Activated CD4-positive, alpha-beta T cell treated with anti-CD3 and anti-CD28 coated beads for 36 hours (primary cell): Measurements from ENCODE around the gene MED13L. TPM values are rescaled to one million over a fixed set of nuclear protein-coding genes. Genes with fewer than 3 reads are reported as not detected.

Experiments
- ATAC-seq: fragments of 200-7000 bp; cut with Tn5 transposase; one replicate; pipeline ENCODE4 v1.10.0; 2021; ENCODE audit warnings: mild to moderate bottlenecking, moderate library complexity
- CTCF ChIA-PET: fragments of 350-600 bp; sonication (Branson Sonifier 250); formaldehyde crosslinking; loops from one replicate; lab custom pipeline; 2021; ENCODE audit warnings: antibody characterized with exemption; lab: Charles Lee
- POLR2A ChIA-PET: fragments of 350-600 bp; sonication (Branson Sonifier 250); formaldehyde crosslinking; loops from one replicate; lab custom pipeline; 2021; ENCODE audit warnings: antibody characterized with exemption, inconsistent platforms; lab: Charles Lee
- DNase-seq: peaks from one replicate; pipeline ENCODE4 v3.0.0-alpha.2; 2020
- H3K27ac Mint-ChIP-seq: one replicate; pipeline ENCODE4 v1.8.0; 2021; ENCODE audit warnings: mixed read lengths
- H3K27me3 Mint-ChIP-seq: one replicate; pipeline ENCODE4 v1.8.0; 2021; ENCODE audit warnings: mixed read lengths
- H3K36me3 Mint-ChIP-seq: one replicate; pipeline ENCODE4 v1.8.0; 2021; ENCODE audit warnings: low read depth, mixed read lengths
- H3K4me1 Mint-ChIP-seq: one replicate; pipeline ENCODE4 v1.8.0; 2021; ENCODE audit warnings: mixed read lengths
- H3K4me3 Mint-ChIP-seq: one replicate; pipeline ENCODE4 v1.8.0; 2021; ENCODE audit warnings: mild to moderate bottlenecking, moderate library complexity, mixed read lengths
- H3K9me3 Mint-ChIP-seq: one replicate; pipeline ENCODE4 v1.8.0; 2021; ENCODE audit warnings: low read depth, mixed read lengths
- intact Hi-C, 2 experiments: fragments of 100-400 bp; cut with DNase I in 1 of 2; cut with micrococcal nuclease in 1 of 2; formaldehyde crosslinking; loops; one replicate each; pipeline versions ENCODE4 v1.14.2 to v1.15.1; 2022 to 2024; cut with DNase I, micrococcal nuclease
- total RNA-seq, 2 experiments: library from RNA; stranded (reverse); gene quantifications; one replicate each; pipeline ENCODE4 v1.2.3, GENCODE V29; 2021

MED13L gene
- total RNA-seq, 2 experiments from 2014 or later = 38.5 to 41.9 TPM

GRCh38 chr12:116128779-116129178 is 148.7 kb downstream of the MED13L start:
- Mint-ChIP-seq H3K9me3 (no peaks in the 10 kb centered on the region), H3K27ac (no peak overlapping the region), H3K36me3 (peaks cover 3% of the 10 kb centered on the region), H3K27me3 (no peaks in the 10 kb centered on the region), H3K4me3 (no peak overlapping the region), H3K4me1 (peaks cover 73% of the 10 kb centered on the region)
- POLR2A ChIA-PET = no interaction called here
- CTCF ChIA-PET = interaction anchor here (1.7 kb wide), 1 partner anchor 13 kb away, joined by 5 read pairs; no protein-coding TSS in a partner anchor
- ATAC-seq = no peak
- no peak for DNase-seq
- intact Hi-C loops = no loop called here

- Mint-ChIP-seq H3K9me3 (no peaks in the 10 kb centered on the region), H3K4me1 (peaks cover 73% of the 10 kb centered on the region), H3K4me3 (no peak overlapping the region), H3K27me3 (no peaks in the 10 kb centered on the region), H3K36me3 (peaks cover 3% of the 10 kb centered on the region), H3K27ac (no peak overlapping the region)
- ChIA-PET POLR2A (no interaction called here), CTCF (interaction anchor here (0.6 to 1.7 kb wide), 7 partner anchors 14 to 530 kb away, joined by 3 to 5 read pairs (median 3); no protein-coding TSS in a partner anchor)
- intact Hi-C loops = no loop called here
- DNase-seq (no peak), ATAC-seq (no peak)
These were observed 149.6 kb downstream of the MED13L start for GRCh38 chr12:116127859-116128258.

GRCh38 chr12:116126610-116127009 is 150.9 kb downstream of the MED13L start:
- Mint-ChIP-seq H3K4me3 (no peak overlapping the region), H3K9me3 (no peaks in the 10 kb centered on the region), H3K36me3 (peaks cover 3% of the 10 kb centered on the region), H3K27ac (no peak overlapping the region), H3K27me3 (no peaks in the 10 kb centered on the region), H3K4me1 (peaks cover 75% of the 10 kb centered on the region)
- intact Hi-C loops = no loop called here
- no peak for DNase-seq
- no peak for ATAC-seq
- POLR2A ChIA-PET = no interaction called here
- CTCF ChIA-PET = interaction anchor here (1.1 kb wide), 1 partner anchor 21 kb away, joined by 3 read pairs; no protein-coding TSS in a partner anchor

- DNase-seq (no peak), ATAC-seq (no peak)
- Mint-ChIP-seq H3K36me3 (peaks cover 3% of the 10 kb centered on the region), H3K27me3 (no peaks in the 10 kb centered on the region), H3K9me3 (no peaks in the 10 kb centered on the region), H3K4me3 (no peak overlapping the region), H3K27ac (no peak overlapping the region), H3K4me1 (peaks cover 75% of the 10 kb centered on the region)
- intact Hi-C loops = loop anchor here in 1 of 2 experiments (1.0 kb wide), 1 partner anchor 9 kb away; no protein-coding TSS in a partner anchor
- POLR2A ChIA-PET = no interaction called here
- CTCF ChIA-PET = no interaction called here
These were observed 151.4 kb downstream of the MED13L start for GRCh38 chr12:116125956-116126566.

- H3K4me1 Mint-ChIP-seq = peaks cover 74% of the 10 kb centered on the region
- no peak overlapping the region for H3K27ac Mint-ChIP-seq
- intact Hi-C loops = loop anchor here in 1 of 2 experiments (1.0 kb wide), 1 partner anchor 10 kb away; no protein-coding TSS in a partner anchor
- no peaks in the 10 kb centered on the region for H3K9me3 Mint-ChIP-seq
- H3K36me3 Mint-ChIP-seq = peaks cover 3% of the 10 kb centered on the region
- no peak for ATAC-seq
- no peak for DNase-seq
- CTCF ChIA-PET = interaction anchor here (1.1 kb wide), 1 partner anchor 71 kb away, joined by 3 read pairs; no protein-coding TSS in a partner anchor
- H3K27me3 Mint-ChIP-seq = no peaks in the 10 kb centered on the region
- no peak overlapping the region for H3K4me3 Mint-ChIP-seq
- POLR2A ChIA-PET = no interaction called here
These were observed 152.4 kb downstream of the MED13L start for GRCh38 chr12:116125084-116125483.

DNA sequence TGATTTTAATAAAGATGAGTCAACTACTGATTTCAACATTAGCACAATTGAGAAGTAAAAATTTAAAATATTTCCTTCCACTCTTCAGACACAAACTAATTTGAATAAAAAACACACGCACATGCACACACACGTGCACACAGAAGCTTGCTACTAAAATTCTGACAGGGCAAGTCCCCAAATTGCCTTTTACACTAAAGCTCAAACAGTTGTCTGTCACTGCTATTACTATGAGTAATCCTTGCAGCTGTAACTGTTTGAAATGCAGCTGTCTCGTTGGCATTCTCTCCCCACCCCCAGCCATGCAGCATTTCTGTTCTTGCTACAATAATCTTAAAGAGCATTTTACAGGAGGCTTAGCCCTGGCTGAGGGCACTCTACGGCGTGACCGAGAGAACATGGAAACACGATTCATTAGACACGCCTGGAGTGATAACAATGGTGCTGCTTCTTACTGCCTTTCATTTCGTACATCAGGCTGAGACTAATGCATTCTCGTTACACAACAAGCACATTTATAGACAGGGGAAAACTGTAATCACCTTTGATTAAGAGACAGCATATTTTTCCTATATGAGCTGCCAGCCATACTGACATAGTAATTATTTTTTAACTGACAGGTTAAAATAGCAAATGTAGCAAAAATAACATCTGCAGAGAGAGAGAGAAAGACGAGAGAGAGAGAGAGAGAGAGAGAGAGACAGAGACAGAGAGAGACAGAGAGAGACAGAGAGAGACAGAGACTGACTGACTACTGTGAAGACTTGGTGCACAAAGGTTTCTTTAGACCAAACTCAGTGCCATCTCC is 153.8 kb downstream of the MED13L start:
- CTCF ChIA-PET = no interaction called here
- DNase-seq = peak; percentile 73
- peak overlapping the region; percentile 16 for H3K27ac Mint-ChIP-seq

GRCh38 chr12:116122628-116123027 is 154.9 kb downstream of the MED13L start:
- POLR2A ChIA-PET = no interaction called here
- no peak for DNase-seq
- intact Hi-C loops = loop anchor here (5.0 kb wide), 2 partner anchors 40 to 60 kb away; no protein-coding TSS in a partner anchor
- Mint-ChIP-seq H3K36me3 (no peaks in the 10 kb centered on the region), H3K9me3 (no peaks in the 10 kb centered on the region), H3K4me1 (peaks cover 62% of the 10 kb centered on the region), H3K4me3 (no peak overlapping the region), H3K27me3 (no peaks in the 10 kb centered on the region), H3K27ac (no peak overlapping the region)
- CTCF ChIA-PET = interaction anchor here (1.6 kb wide), 1 partner anchor 14 kb away, joined by 3 read pairs; no protein-coding TSS in a partner anchor
- ATAC-seq = no peak

More for the DNA sequence above, 153.8 kb downstream of the MED13L start:
- Mint-ChIP-seq H3K4me3 (peak overlapping the region; percentile 19), H3K4me1 (peaks cover 68% of the 10 kb centered on the region), H3K36me3 (peaks cover 3% of the 10 kb centered on the region), H3K27me3 (no peaks in the 10 kb centered on the region), H3K9me3 (no peaks in the 10 kb centered on the region)
- intact Hi-C loops = loop anchor here (1.0 to 5.0 kb wide), 3 partner anchors 10 to 61 kb away; no protein-coding TSS in a partner anchor
- ATAC-seq = peak; percentile 85
- POLR2A ChIA-PET = interaction anchor here (1.0 kb wide), 2 partner anchors 17 to 63 kb away, joined by 3 to 4 read pairs; no protein-coding TSS in a partner anchor

GRCh38 chr12:116121453-116121871 is 156.0 kb downstream of the MED13L start:
- Mint-ChIP-seq H3K9me3 (no peaks in the 10 kb centered on the region), H3K36me3 (no peaks in the 10 kb centered on the region), H3K4me1 (peaks cover 65% of the 10 kb centered on the region), H3K27ac (no peak overlapping the region), H3K27me3 (no peaks in the 10 kb centered on the region), H3K4me3 (peak overlapping the region; percentile 10)
- ATAC-seq (peak; percentile 28), DNase-seq (no peak)
- intact Hi-C loops = loop anchor here (5.0 kb wide), 2 partner anchors 39 to 59 kb away; no protein-coding TSS in a partner anchor
- POLR2A ChIA-PET = interaction anchor here (0.6 kb wide), 2 partner anchors 19 to 60 kb away, joined by 3 to 4 read pairs; no protein-coding TSS in a partner anchor
- CTCF ChIA-PET = interaction anchor here (1.0 to 1.6 kb wide), 4 partner anchors 9 to 47 kb away, joined by 3 read pairs; no protein-coding TSS in a partner anchor

- ATAC-seq (peak; percentile 70), DNase-seq (no peak)
- ChIA-PET POLR2A (no interaction called here), CTCF (no interaction called here)
- intact Hi-C loops = no loop called here
- H3K36me3 Mint-ChIP-seq = no peaks in the 10 kb centered on the region
- no peaks in the 10 kb centered on the region for H3K27me3 Mint-ChIP-seq
- no peak overlapping the region for H3K27ac Mint-ChIP-seq
- H3K4me3 Mint-ChIP-seq = no peak overlapping the region
- H3K4me1 Mint-ChIP-seq = peaks cover 56% of the 10 kb centered on the region
- H3K9me3 Mint-ChIP-seq = no peaks in the 10 kb centered on the region
These were observed 160.7 kb downstream of the MED13L start for GRCh38 chr12:116116650-116117424.

- intact Hi-C loops = no loop called here
- Mint-ChIP-seq H3K27me3 (no peaks in the 10 kb centered on the region), H3K36me3 (peaks cover 9% of the 10 kb centered on the region), H3K4me3 (no peak overlapping the region), H3K9me3 (no peaks in the 10 kb centered on the region), H3K4me1 (peaks cover 37% of the 10 kb centered on the region), H3K27ac (no peak overlapping the region)
- ChIA-PET CTCF (interaction anchor here (1.0 to 1.5 kb wide), 3 partner anchors 7 to 14 kb away, joined by 3 to 4 read pairs (median 3); no protein-coding TSS in a partner anchor), POLR2A (no interaction called here)
- ATAC-seq (no peak), DNase-seq (no peak)
These were observed 163.9 kb downstream of the MED13L start for GRCh38 chr12:116113398-116114130.
